GM23338 (cell line): ENCODE measurements around the gene HERPUD1. TPM values are rescaled to one million over a fixed set of nuclear protein-coding genes. Genes with fewer than 3 reads are reported as not detected.

Experiments
- ATAC-seq: fragments of 200-7000 bp; cut with Tn5 transposase; 3 replicates; pipeline ENCODE4 v1.9.1; 2020
- DNase-seq: peaks from one replicate; pipeline ENCODE4 v3.0.0-alpha.2; 2015; ENCODE audit warnings: low spot score
- H2AFZ ChIP-seq: fragments of 200-600 bp; sonication (generic); 2 replicates; pipeline ENCODE4 v1.8.0; 2016; ENCODE audit warnings: antibody characterized with exemption, mild to moderate bottlenecking, moderate library complexity
- H3F3A ChIP-seq: fragments of 200-600 bp; sonication (generic); replicated peaks from 2 replicates; pipeline ENCODE4 v1.8.0; 2017; ENCODE audit warnings: antibody characterized with exemption, mixed run types, low read depth
- H3K27ac ChIP-seq: fragments of 200-600 bp; sonication (generic); 2 replicates; pipeline ENCODE4 v1.6.1; 2016; ENCODE audit warnings: low read depth
- H3K27me3 ChIP-seq: fragments of 200-600 bp; sonication (generic); 2 replicates; pipeline ENCODE4 v1.8.0; 2016; ENCODE audit warnings: mild to moderate bottlenecking, mixed run types, moderate library complexity; ENCODE audit not compliant: insufficient read depth
- H3K36me3 ChIP-seq: fragments of 200-600 bp; sonication (generic); 2 replicates; pipeline ENCODE4 v1.8.0; 2016; ENCODE audit warnings: mild to moderate bottlenecking; ENCODE audit not compliant: insufficient read depth
- H3K4me1 ChIP-seq: fragments of 200-600 bp; sonication (generic); 2 replicates; pipeline ENCODE4 v1.8.0; 2016; ENCODE audit warnings: mild to moderate bottlenecking, moderate library complexity; ENCODE audit not compliant: insufficient read depth
- H3K4me2 ChIP-seq: fragments of 200-600 bp; sonication (generic); 2 replicates; pipeline ENCODE4 v1.7.1; 2017; ENCODE audit warnings: mixed run types
- H3K4me3 ChIP-seq: fragments of 200-600 bp; sonication (generic); 2 replicates; pipeline ENCODE4 v1.6.1; 2016; ENCODE audit warnings: mixed run types
- H3K79me2 ChIP-seq: fragments of 200-600 bp; sonication (generic); replicated peaks from 2 replicates; pipeline ENCODE4 v1.8.0; 2017; ENCODE audit warnings: mild to moderate bottlenecking; ENCODE audit not compliant: insufficient read depth
- H3K9me2 ChIP-seq: fragments of 200-600 bp; sonication (generic); 2 replicates; pipeline ENCODE4 v1.8.0; 2017; ENCODE audit not compliant: insufficient read depth
- H4K20me1 ChIP-seq: fragments of 200-600 bp; sonication (generic); replicated peaks from 2 replicates; pipeline ENCODE4 v1.8.0; 2017; ENCODE audit warnings: mild to moderate bottlenecking; ENCODE audit not compliant: insufficient read depth
- H3K27ac Mint-ChIP-seq: 2 replicates; pipeline ENCODE4 v1.8.0; 2020; ENCODE audit warnings: inconsistent platforms, mild to moderate bottlenecking, moderate library complexity, mixed read lengths
- H3K27me3 Mint-ChIP-seq: 3 replicates; pipeline ENCODE4 v1.8.0; 2022; ENCODE audit warnings: low read depth, mild to moderate bottlenecking, moderate library complexity, mixed read lengths, inconsistent platforms; ENCODE audit not compliant: insufficient read depth, poor library complexity
- H3K36me3 Mint-ChIP-seq: 3 replicates; pipeline ENCODE4 v1.8.0; 2021; ENCODE audit warnings: low read depth, mild to moderate bottlenecking, inconsistent platforms, moderate library complexity, mixed read lengths
- H3K4me1 Mint-ChIP-seq: 3 replicates; pipeline ENCODE4 v1.8.0; 2020; ENCODE audit warnings: mild to moderate bottlenecking, inconsistent platforms, mixed read lengths
- H3K4me3 Mint-ChIP-seq: 3 replicates; pipeline ENCODE4 v1.8.0; 2021; ENCODE audit warnings: moderate library complexity, mild to moderate bottlenecking, inconsistent platforms, mixed read lengths
- H3K9me3 Mint-ChIP-seq: 3 replicates; pipeline ENCODE4 v1.8.0; 2020; ENCODE audit warnings: moderate library complexity, mild to moderate bottlenecking, inconsistent platforms, mixed read lengths
- CREB1 ChIP-seq: fragments of 250-450 bp; sonication (Bioruptor Pico); IDR thresholded peaks from 2 replicates; pipeline ENCODE4 v1.5.0; 2020; ENCODE audit warnings: low read depth, mild to moderate bottlenecking, moderate library complexity
- EZH2 ChIP-seq: fragments of 200-600 bp; sonication (generic); IDR thresholded peaks from one replicate; pipeline ENCODE4 v1.8.0; 2017; ENCODE audit warnings: antibody characterized with exemption, mild to moderate bottlenecking, low read depth; ENCODE audit not compliant: unreplicated experiment
- NANOG ChIP-seq: IDR thresholded peaks from 2 replicates; pipeline ENCODE4 v1.6.1; 2016; ENCODE audit warnings: antibody characterized with exemption, borderline replicate concordance
- ZNF114 ChIP-seq: fragments of 250-450 bp; sonication (Bioruptor Pico); IDR thresholded peaks from 2 replicates; pipeline ENCODE4 v1.5.0; 2020; ENCODE audit warnings: mild to moderate bottlenecking, moderate library complexity
- ZNF331 ChIP-seq: fragments of 250-450 bp; sonication (Bioruptor Pico); IDR thresholded peaks from 2 replicates; pipeline ENCODE4 v1.5.0; 2020; ENCODE audit warnings: low read depth, mild to moderate bottlenecking, moderate library complexity
- polyA plus RNA-seq: library from polyadenylated mRNA; unstranded; fragments of >200 nt; fragmentation: Nextera tagmentation; extraction: Ambion mirVana; gene quantifications from 2 replicates; pipeline ENCODE4 v1.2.1, GENCODE V29; 2016
- total RNA-seq: library from RNA; depleted of rRNA; stranded (reverse); fragments of >200 nt; shearing (Covaris generic); gene quantifications from 2 replicates; pipeline ENCODE4 v1.2.3, GENCODE V29; 2014
- TF ChIP-seq, protein P1 (sequence below), 2 experiments: fragments of 200-600 bp in 1 of 2; sonication (generic) in 1 of 2; conservative IDR thresholded peaks; 2 replicates each; pipeline versions ENCODE4 v1.5.1 to v1.6.1; 2016 to 2017; ENCODE audit warnings: antibody characterized with exemption in 2 of 2, low read depth in 2 of 2, mild to moderate bottlenecking in 2 of 2, moderate library complexity in 1 of 2
- TF ChIP-seq, protein P2 (sequence below): IDR thresholded peaks from one replicate; pipeline ENCODE4 v1.6.1; 2018; ENCODE audit warnings: antibody characterized with exemption; ENCODE audit not compliant: unreplicated experiment
- TF ChIP-seq, protein P3 (sequence below): fragments of 250-450 bp; sonication (Bioruptor Pico); IDR thresholded peaks from 2 replicates; pipeline ENCODE4 v1.5.0; 2020; ENCODE audit warnings: mild to moderate bottlenecking, moderate library complexity
- TF ChIP-seq, protein P4 (sequence below): IDR thresholded peaks from 2 replicates; pipeline ENCODE4 v1.6.1; 2016; ENCODE audit warnings: antibody characterized with exemption

HERPUD1 gene
- total and polyA plus RNA-seq, 2 experiments from 2014 or later = 41.1 to 44.1 TPM

DNA sequence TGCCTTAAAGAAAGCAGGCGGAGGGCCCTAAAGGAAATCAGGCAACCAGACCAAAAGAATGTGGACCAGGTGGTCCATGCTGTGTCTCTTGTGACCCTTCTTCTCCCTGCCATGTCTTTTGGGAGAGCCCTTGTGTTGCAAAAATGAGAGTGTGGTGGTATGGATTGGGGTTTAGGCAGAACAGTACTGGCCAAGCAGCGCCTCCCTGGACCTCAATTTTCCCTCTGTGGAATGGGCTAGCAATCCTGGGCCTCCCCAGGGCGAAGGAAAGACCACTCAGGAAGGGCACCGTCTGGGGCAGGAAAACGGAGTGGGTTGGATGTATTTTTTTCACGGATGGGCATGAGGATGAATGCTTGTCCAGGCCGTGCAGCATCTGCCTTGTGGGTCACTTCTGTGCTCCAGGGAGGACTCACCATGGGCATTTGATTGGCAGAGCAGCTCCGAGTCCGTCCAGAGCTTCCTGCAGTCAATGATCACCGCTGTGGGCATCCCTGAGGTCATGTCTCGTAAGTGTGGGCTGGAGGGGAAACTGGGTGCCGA lies 49.9 kb downstream of the HERPUD1 start (continued):
- TF ChIP-seq, protein P1, sequence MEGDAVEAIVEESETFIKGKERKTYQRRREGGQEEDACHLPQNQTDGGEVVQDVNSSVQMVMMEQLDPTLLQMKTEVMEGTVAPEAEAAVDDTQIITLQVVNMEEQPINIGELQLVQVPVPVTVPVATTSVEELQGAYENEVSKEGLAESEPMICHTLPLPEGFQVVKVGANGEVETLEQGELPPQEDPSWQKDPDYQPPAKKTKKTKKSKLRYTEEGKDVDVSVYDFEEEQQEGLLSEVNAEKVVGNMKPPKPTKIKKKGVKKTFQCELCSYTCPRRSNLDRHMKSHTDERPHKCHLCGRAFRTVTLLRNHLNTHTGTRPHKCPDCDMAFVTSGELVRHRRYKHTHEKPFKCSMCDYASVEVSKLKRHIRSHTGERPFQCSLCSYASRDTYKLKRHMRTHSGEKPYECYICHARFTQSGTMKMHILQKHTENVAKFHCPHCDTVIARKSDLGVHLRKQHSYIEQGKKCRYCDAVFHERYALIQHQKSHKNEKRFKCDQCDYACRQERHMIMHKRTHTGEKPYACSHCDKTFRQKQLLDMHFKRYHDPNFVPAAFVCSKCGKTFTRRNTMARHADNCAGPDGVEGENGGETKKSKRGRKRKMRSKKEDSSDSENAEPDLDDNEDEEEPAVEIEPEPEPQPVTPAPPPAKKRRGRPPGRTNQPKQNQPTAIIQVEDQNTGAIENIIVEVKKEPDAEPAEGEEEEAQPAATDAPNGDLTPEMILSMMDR (conservative IDR thresholded peaks at IDR 0.05; ENCODE audit: low read depth in 2 of 2) = no peak
- no peak for TF ChIP-seq NANOG

DNA sequence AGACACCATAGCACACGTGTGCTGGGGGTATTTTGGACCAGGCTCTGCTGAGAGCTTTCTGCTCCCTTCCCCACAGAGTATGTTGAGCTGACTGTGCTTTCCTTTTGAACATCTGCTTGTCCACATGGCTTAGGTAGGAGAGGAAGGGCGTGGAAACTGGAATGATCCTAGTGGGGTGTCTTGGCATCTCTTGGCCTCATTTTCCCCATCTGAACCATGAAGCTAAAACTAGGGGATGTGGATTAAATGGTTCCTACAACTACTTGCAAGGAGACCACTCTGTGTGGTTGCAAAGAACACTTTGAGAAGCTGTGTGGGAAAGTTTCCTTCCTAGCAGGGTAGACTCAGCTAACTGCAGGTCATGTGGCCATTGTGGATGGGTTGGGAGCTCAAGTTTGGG lies 50.8 kb downstream of the HERPUD1 start:
- no peaks in the 10 kb centered on the region; the same call in 2 of the 3 replicates for H3K9me3 Mint-ChIP-seq
- H3K36me3 Mint-ChIP-seq = no peaks in the 10 kb centered on the region
- no peak overlapping the region for H3K4me3 Mint-ChIP-seq
- TF ChIP-seq, protein P1 (conservative IDR thresholded peaks at IDR 0.05; ENCODE audit: low read depth in 2 of 2) = no peak
- TF ChIP-seq, protein P2, sequence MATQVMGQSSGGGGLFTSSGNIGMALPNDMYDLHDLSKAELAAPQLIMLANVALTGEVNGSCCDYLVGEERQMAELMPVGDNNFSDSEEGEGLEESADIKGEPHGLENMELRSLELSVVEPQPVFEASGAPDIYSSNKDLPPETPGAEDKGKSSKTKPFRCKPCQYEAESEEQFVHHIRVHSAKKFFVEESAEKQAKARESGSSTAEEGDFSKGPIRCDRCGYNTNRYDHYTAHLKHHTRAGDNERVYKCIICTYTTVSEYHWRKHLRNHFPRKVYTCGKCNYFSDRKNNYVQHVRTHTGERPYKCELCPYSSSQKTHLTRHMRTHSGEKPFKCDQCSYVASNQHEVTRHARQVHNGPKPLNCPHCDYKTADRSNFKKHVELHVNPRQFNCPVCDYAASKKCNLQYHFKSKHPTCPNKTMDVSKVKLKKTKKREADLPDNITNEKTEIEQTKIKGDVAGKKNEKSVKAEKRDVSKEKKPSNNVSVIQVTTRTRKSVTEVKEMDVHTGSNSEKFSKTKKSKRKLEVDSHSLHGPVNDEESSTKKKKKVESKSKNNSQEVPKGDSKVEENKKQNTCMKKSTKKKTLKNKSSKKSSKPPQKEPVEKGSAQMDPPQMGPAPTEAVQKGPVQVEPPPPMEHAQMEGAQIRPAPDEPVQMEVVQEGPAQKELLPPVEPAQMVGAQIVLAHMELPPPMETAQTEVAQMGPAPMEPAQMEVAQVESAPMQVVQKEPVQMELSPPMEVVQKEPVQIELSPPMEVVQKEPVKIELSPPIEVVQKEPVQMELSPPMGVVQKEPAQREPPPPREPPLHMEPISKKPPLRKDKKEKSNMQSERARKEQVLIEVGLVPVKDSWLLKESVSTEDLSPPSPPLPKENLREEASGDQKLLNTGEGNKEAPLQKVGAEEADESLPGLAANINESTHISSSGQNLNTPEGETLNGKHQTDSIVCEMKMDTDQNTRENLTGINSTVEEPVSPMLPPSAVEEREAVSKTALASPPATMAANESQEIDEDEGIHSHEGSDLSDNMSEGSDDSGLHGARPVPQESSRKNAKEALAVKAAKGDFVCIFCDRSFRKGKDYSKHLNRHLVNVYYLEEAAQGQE = no peak
- TF ChIP-seq NANOG (no peak), CREB1 (CRISPR knock-in tag) (no peak), EZH2 (no peak), ZNF331 (CRISPR knock-in tag) (no peak), ZNF114 (CRISPR knock-in tag) (no peak)
- TF ChIP-seq, protein P3, sequence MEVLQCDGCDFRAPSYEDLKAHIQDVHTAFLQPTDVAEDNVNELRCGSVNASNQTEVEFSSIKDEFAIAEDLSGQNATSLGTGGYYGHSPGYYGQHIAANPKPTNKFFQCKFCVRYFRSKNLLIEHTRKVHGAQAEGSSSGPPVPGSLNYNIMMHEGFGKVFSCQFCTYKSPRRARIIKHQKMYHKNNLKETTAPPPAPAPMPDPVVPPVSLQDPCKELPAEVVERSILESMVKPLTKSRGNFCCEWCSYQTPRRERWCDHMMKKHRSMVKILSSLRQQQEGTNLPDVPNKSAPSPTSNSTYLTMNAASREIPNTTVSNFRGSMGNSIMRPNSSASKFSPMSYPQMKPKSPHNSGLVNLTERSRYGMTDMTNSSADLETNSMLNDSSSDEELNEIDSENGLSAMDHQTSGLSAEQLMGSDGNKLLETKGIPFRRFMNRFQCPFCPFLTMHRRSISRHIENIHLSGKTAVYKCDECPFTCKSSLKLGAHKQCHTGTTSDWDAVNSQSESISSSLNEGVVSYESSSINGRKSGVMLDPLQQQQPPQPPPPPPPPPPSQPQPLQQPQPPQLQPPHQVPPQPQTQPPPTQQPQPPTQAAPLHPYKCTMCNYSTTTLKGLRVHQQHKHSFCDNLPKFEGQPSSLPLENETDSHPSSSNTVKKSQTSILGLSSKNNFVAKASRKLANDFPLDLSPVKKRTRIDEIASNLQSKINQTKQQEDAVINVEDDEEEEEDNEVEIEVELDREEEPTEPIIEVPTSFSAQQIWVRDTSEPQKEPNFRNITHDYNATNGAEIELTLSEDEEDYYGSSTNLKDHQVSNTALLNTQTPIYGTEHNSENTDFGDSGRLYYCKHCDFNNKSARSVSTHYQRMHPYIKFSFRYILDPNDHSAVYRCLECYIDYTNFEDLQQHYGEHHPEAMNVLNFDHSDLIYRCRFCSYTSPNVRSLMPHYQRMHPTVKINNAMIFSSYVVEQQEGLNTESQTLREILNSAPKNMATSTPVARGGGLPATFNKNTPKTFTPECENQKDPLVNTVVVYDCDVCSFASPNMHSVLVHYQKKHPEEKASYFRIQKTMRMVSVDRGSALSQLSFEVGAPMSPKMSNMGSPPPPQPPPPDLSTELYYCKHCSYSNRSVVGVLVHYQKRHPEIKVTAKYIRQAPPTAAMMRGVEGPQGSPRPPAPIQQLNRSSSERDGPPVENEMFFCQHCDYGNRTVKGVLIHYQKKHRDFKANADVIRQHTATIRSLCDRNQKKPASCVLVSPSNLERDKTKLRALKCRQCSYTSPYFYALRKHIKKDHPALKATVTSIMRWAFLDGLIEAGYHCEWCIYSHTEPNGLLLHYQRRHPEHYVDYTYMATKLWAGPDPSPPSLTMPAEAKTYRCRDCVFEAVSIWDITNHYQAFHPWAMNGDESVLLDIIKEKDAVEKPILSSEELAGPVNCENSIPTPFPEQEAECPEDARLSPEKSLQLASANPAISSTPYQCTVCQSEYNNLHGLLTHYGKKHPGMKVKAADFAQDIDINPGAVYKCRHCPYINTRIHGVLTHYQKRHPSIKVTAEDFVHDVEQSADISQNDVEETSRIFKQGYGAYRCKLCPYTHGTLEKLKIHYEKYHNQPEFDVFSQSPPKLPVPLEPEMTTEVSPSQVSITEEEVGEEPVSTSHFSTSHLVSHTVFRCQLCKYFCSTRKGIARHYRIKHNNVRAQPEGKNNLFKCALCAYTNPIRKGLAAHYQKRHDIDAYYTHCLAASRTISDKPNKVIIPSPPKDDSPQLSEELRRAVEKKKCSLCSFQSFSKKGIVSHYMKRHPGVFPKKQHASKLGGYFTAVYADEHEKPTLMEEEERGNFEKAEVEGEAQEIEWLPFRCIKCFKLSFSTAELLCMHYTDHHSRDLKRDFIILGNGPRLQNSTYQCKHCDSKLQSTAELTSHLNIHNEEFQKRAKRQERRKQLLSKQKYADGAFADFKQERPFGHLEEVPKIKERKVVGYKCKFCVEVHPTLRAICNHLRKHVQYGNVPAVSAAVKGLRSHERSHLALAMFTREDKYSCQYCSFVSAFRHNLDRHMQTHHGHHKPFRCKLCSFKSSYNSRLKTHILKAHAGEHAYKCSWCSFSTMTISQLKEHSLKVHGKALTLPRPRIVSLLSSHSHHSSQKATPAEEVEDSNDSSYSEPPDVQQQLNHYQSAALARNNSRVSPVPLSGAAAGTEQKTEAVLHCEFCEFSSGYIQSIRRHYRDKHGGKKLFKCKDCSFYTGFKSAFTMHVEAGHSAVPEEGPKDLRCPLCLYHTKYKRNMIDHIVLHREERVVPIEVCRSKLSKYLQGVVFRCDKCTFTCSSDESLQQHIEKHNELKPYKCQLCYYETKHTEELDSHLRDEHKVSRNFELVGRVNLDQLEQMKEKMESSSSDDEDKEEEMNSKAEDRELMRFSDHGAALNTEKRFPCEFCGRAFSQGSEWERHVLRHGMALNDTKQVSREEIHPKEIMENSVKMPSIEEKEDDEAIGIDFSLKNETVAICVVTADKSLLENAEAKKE (CRISPR knock-in tag) = no peak
- TF ChIP-seq, protein P4, sequence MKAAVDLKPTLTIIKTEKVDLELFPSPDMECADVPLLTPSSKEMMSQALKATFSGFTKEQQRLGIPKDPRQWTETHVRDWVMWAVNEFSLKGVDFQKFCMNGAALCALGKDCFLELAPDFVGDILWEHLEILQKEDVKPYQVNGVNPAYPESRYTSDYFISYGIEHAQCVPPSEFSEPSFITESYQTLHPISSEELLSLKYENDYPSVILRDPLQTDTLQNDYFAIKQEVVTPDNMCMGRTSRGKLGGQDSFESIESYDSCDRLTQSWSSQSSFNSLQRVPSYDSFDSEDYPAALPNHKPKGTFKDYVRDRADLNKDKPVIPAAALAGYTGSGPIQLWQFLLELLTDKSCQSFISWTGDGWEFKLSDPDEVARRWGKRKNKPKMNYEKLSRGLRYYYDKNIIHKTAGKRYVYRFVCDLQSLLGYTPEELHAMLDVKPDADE = no peak

More for the DNA sequence above, 50.8 kb downstream of the HERPUD1 start:
- Histone ChIP-seq H4K20me1 (no peaks in the 10 kb centered on the region), H3K36me3 (no peaks in the 10 kb centered on the region), H3K4me3 (no peak overlapping the region), H2AFZ (no peak overlapping the region), H3K79me2 (no peaks in the 10 kb centered on the region), H3K9me2 (no peaks in the 10 kb centered on the region), H3K4me2 (no peak overlapping the region), H3K4me1 (no peaks in the 10 kb centered on the region), H3F3A (no peaks in the 10 kb centered on the region), H3K27ac (no peak overlapping the region), H3K27me3 (peaks cover 2% of the 10 kb centered on the region; the same call in 1 of the 2 replicates)
- peaks cover 6% of the 10 kb centered on the region for H3K27me3 Mint-ChIP-seq
- ATAC-seq = no peak
- DNase-seq = no peak
- H3K4me1 Mint-ChIP-seq = peaks cover 9% of the 10 kb centered on the region
- H3K27ac Mint-ChIP-seq = no peak overlapping the region
